ENCODE data around the gene HCRT.
"Not testable (repeated sequence)": the region's sequence is repeated elsewhere in the genome, so short reads cannot be mapped to it uniquely, and the experiment has no call there.

Gene HCRT

DNA sequence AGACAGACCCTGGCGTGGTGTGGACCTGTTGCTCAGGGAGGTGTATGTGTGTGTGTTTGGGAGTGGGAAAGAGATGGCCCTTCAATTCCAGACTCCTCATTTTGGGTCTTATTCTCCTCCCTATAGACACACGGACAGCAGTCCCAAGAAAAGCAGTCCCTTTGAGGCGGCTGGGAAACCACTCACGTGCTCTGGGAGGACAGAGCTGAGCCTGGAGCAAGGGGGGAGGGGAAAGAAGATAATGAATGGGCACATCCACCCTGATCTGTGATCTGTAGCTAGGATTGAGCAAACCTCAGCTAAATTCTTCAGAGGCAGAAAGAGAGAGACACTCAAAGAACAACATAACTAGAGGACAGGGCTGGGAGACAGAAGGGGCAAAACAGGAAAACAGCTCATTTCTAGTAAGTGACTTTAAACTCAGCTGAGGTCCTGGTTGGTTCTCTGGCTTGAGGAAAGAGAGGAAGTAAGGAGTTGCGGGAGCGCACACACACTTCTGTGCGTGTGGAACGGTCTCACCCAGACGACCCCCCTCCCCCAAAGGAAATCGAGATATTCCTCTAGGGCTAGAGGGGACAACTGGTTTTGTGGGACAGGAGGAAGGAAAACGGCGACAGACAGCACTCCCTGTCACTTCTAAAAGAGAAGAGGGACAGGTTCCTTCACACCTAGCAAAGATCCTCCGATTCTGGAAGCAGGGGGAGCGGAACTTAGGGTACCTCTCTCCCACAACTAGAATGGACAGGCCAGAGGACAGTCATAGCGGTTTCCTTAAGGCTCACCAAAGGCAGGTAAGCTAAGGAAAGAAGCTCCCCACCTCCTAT is 31.1 kb downstream of the HCRT start:
- DNase-seq (ENCODE audit: low read depth, low spot score) = no peak
- Histone ChIP-seq H3K27me3 (ENCODE audit: insufficient read depth, insufficient read length) (no peaks in the 10 kb centered on the region), H3K4me1 (ENCODE audit: insufficient read depth, insufficient read length) (peaks cover 18% of the 10 kb centered on the region), H3K36me3 (ENCODE audit: insufficient read depth, insufficient read length, low read length) (peaks cover 39% of the 10 kb centered on the region), H3K4me3 (ENCODE audit: insufficient read length, low read depth) (peak overlapping the region; percentile 77), H3K9me3 (ENCODE audit: insufficient read depth, low read length) (no peaks in the 10 kb centered on the region), H3K9ac (ENCODE audit: insufficient read length, low read depth) (peak overlapping the region; percentile 91)
- TF ChIP-seq ZNF274 (IDR thresholded peaks at IDR 0.05; ENCODE audit: low read depth, low read length) = no peak
- no peak for TF ChIP-seq YY1 (IDR thresholded peaks at IDR 0.05; ENCODE audit: insufficient read depth, insufficient read length)

DNA sequence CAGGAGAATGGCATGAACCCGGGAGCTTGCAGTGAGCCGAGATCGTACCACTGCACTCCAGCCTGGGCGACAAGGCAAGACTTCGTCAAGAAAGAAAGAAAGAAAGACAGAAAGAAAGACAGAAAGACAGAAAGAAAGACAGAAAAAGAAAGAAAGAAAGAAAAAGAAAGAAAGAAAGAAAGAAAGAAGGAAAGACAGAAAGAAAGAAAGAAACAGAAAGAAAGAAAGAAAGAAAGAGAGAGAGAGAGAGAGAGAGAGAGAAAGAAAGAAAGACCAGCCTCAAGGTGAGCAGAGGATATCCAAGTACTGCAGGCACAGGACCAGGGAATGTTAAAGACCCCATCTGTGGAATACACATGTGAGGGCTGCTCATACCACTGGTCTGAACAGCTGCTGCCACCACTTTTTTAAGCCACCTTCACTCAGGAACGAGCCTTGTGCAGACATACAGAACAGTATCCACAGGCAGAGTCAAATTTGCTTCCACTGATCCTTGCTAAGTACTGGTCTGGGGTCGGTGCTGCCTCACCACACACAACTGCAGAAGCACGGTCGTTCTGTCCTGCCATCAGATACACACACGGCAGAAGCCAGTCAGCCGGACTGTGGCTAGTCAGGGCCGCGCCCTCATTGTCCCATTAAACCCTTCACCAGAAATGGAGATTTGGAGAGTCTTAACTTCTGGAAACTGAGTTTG is 38.2 kb downstream of the HCRT start:
- TF ChIP-seq ZNF274 (IDR thresholded peaks at IDR 0.05; ENCODE audit: low read depth, low read length) = no peak
- no peak for TF ChIP-seq YY1 (IDR thresholded peaks at IDR 0.05; ENCODE audit: insufficient read depth, insufficient read length)
- TF ChIP-seq SUZ12 (IDR thresholded peaks at IDR 0.05; ENCODE audit: extremely low read depth, insufficient read depth, insufficient read length) = no peak
- H3K27me3 ChIP-seq (ENCODE audit: insufficient read depth, insufficient read length) = no peaks in the 10 kb centered on the region
- H3K4me1 ChIP-seq (ENCODE audit: insufficient read depth, insufficient read length) = peaks cover 2% of the 10 kb centered on the region
- H3K9me3 ChIP-seq (ENCODE audit: insufficient read depth, low read length) = no peaks in the 10 kb centered on the region
- no peak overlapping the region for H3K9ac ChIP-seq (ENCODE audit: insufficient read length, low read depth)
- no peak overlapping the region for H3K4me3 ChIP-seq (ENCODE audit: insufficient read length, low read depth)
- no peak for DNase-seq (ENCODE audit: low read depth, low spot score)
- peaks cover 75% of the 10 kb centered on the region for H3K36me3 ChIP-seq (ENCODE audit: insufficient read depth, insufficient read length, low read length)

DNA sequence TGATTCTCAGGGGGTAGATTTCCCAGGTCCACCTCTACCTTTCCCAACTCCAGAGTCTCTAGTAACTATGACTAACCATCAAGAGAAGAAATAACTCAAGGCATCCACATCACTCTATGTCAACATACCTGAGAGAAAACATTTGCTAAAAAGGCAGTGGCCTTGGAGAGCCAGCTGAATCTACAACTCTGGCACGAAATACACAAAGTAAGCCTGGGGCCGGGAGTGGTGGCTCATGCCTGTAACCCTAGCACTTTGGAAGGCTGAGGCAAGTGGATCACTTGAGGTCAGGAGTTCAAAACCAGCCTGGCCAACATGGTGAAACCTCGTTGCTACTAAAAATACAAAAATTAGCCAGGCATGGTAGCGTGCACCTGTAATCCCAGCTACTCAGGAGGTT is 42.1 kb downstream of the HCRT start:
- DNase-seq (ENCODE audit: low read depth, low spot score) = not testable (repeated sequence)

DNA sequence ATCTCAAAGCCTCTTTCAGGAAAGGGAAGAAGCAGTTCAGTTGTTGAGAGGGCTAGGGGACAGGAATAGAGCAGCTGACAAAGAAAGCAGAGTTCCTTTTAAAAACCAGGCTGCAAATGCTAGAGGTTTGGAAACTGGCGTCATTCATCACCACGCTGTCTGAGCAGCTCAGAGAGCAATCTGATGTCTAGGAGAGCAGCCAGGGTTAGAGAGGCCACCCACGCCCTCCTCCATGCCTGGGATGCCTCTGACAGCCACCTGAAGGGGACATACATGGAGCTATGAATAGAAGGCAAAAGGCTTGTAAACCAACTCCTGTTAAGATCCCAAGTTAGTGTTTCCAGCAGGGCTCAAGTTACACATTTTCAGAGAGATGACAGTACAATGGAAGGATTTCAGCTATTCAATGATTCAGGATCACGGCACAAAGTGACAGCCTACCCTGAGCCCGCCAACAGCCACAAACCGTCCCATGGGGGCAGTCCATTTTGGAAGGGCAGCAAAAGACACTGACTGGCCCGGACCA is 42.8 kb downstream of the HCRT start:
- DNase-seq (ENCODE audit: low read depth, low spot score) = no peak
- Histone ChIP-seq H3K36me3 (ENCODE audit: insufficient read depth, insufficient read length, low read length) (peaks cover 69% of the 10 kb centered on the region), H3K27me3 (ENCODE audit: insufficient read depth, insufficient read length) (no peaks in the 10 kb centered on the region), H3K4me1 (ENCODE audit: insufficient read depth, insufficient read length) (peaks cover 4% of the 10 kb centered on the region), H3K4me3 (ENCODE audit: insufficient read length, low read depth) (no peak overlapping the region), H3K9ac (ENCODE audit: insufficient read length, low read depth) (no peak overlapping the region), H3K9me3 (ENCODE audit: insufficient read depth, low read length) (no peaks in the 10 kb centered on the region)
- TF ChIP-seq YY1 (IDR thresholded peaks at IDR 0.05; ENCODE audit: insufficient read depth, insufficient read length) (no peak), ZNF274 (IDR thresholded peaks at IDR 0.05; ENCODE audit: low read depth, low read length) (no peak), SUZ12 (IDR thresholded peaks at IDR 0.05; ENCODE audit: extremely low read depth, insufficient read depth, insufficient read length) (no peak)

More for the DNA sequence above, 42.1 kb downstream of the HCRT start:
- H3K36me3 ChIP-seq (ENCODE audit: insufficient read depth, insufficient read length, low read length) = peaks cover 70% of the 10 kb centered on the region
- H3K4me3 ChIP-seq (ENCODE audit: insufficient read length, low read depth); H3K27me3 ChIP-seq (ENCODE audit: insufficient read depth, insufficient read length); H3K9ac ChIP-seq (ENCODE audit: insufficient read length, low read depth); H3K4me1 ChIP-seq (ENCODE audit: insufficient read depth, insufficient read length); H3K9me3 ChIP-seq (ENCODE audit: insufficient read depth, low read length): not testable (repeated sequence)

DNA sequence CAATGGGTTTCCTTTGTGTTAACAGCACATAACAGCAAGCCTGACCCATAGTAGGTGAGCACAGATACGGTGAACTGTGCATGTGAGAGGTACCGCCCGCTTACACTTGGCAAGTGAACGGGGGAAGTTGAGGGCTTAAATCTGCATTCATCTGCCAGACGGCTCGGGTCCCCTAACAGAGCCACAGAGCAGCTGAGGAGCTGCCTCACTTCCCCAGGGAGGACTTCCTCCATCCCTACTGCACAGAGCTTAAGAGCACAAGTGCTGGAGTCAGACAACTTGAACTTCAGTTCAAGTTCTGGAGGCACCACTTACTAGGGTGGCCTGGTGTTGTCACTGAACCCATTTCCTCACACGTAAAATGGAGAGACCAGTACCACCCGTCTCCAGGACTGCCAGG is 43.9 kb downstream of the HCRT start:
- Histone ChIP-seq H3K9me3 (ENCODE audit: insufficient read depth, low read length) (no peaks in the 10 kb centered on the region), H3K4me3 (ENCODE audit: insufficient read length, low read depth) (no peak overlapping the region), H3K4me1 (ENCODE audit: insufficient read depth, insufficient read length) (peaks cover 4% of the 10 kb centered on the region), H3K27me3 (ENCODE audit: insufficient read depth, insufficient read length) (no peaks in the 10 kb centered on the region), H3K36me3 (ENCODE audit: insufficient read depth, insufficient read length, low read length) (peaks cover 70% of the 10 kb centered on the region), H3K9ac (ENCODE audit: insufficient read length, low read depth) (no peak overlapping the region)
- no peak for TF ChIP-seq YY1 (IDR thresholded peaks at IDR 0.05; ENCODE audit: insufficient read depth, insufficient read length)
- no peak for TF ChIP-seq ZNF274 (IDR thresholded peaks at IDR 0.05; ENCODE audit: low read depth, low read length)
- TF ChIP-seq SUZ12 (IDR thresholded peaks at IDR 0.05; ENCODE audit: extremely low read depth, insufficient read depth, insufficient read length) = no peak
- no peak for DNase-seq (ENCODE audit: low read depth, low spot score)

GRCh38 chr17:42140690-42141089 is 44.6 kb downstream of the HCRT start:
- H3K4me3 ChIP-seq (ENCODE audit: insufficient read length, low read depth); H3K9ac ChIP-seq (ENCODE audit: insufficient read length, low read depth); H3K4me1 ChIP-seq (ENCODE audit: insufficient read depth, insufficient read length); DNase-seq (ENCODE audit: low read depth, low spot score); H3K27me3 ChIP-seq (ENCODE audit: insufficient read depth, insufficient read length); H3K9me3 ChIP-seq (ENCODE audit: insufficient read depth, low read length): not testable (repeated sequence)
- peaks cover 71% of the 10 kb centered on the region for H3K36me3 ChIP-seq (ENCODE audit: insufficient read depth, insufficient read length, low read length)

DNA sequence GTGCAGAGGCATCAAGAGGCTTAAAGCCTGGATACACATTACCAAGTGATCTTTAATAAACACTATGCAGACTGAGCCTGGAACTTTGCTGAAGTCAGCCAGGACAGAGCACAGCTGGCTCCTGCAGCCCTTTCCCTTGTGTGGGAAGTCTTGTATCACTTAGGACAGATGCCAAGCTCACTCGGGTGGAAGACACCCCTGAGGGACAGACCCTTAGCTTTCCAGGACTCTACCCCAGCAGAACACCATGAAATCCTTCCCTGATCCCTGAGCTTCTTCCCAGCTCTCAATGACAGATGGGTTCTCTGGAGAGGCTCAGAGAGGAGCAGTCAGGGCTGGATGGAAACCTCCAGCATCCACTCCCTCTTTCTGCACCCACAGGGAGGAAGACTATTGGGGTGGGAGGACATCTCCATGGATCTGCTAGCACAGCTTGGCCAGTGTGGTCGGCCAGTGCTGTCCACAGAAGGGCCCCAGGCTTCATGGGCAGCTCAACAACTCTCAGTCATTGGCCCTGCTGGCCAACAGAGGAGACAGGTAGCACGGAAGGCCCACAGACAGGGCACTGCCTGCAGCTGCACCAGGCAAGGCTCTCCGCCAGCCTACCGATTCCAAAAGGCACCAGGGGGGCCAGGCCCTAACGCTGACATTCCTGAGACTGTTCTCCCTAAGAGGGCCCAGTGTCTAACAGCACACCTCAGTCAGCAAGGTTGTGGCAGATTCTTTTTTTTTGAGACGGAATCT is 46.3 kb downstream of the HCRT start:
- Histone ChIP-seq H3K9ac (ENCODE audit: insufficient read length, low read depth) (no peak overlapping the region), H3K36me3 (ENCODE audit: insufficient read depth, insufficient read length, low read length) (peaks cover 77% of the 10 kb centered on the region), H3K4me1 (ENCODE audit: insufficient read depth, insufficient read length) (peaks cover 11% of the 10 kb centered on the region), H3K27me3 (ENCODE audit: insufficient read depth, insufficient read length) (no peaks in the 10 kb centered on the region), H3K4me3 (ENCODE audit: insufficient read length, low read depth) (no peak overlapping the region), H3K9me3 (ENCODE audit: insufficient read depth, low read length) (no peaks in the 10 kb centered on the region)
- TF ChIP-seq SUZ12 (IDR thresholded peaks at IDR 0.05; ENCODE audit: extremely low read depth, insufficient read depth, insufficient read length) (no peak), ZNF274 (IDR thresholded peaks at IDR 0.05; ENCODE audit: low read depth, low read length) (no peak), YY1 (IDR thresholded peaks at IDR 0.05; ENCODE audit: insufficient read depth, insufficient read length) (no peak)
- DNase-seq (ENCODE audit: low read depth, low spot score) = no peak

All from NT2/D1 (cell line).